GM12873 (cell line): ENCODE results near the gene ATP6AP1.

Experiments used
- CTCF ChIP-seq: IDR thresholded peaks from 2 replicates; pipeline ENCODE4 v1.5.1; 2012; ENCODE audit warnings: low read depth, mild to moderate bottlenecking, moderate library complexity, low read length, control low read depth; ENCODE audit not compliant: insufficient read depth; ENCODE audit errors: missing control alignments

ATP6AP1 gene

GRCh38 chrX:154399527-154400368 lies 28.7 kb upstream of the ATP6AP1 start:
- TF ChIP-seq CTCF: no peak

GRCh38 chrX:154401045-154401799 lies 27.3 kb upstream of the ATP6AP1 start:
- no peak for TF ChIP-seq CTCF

GRCh38 chrX:154401918-154402621 lies 26.4 kb upstream of the ATP6AP1 start:
- TF ChIP-seq CTCF: no peak

- no peak for TF ChIP-seq CTCF
Observed at GRCh38 chrX:154402622-154403127, 25.8 kb upstream of the ATP6AP1 start.

GRCh38 chrX:154403192-154403591 lies 25.3 kb upstream of the ATP6AP1 start:
- TF ChIP-seq CTCF: no peak

GRCh38 chrX:154403858-154404257 lies 24.6 kb upstream of the ATP6AP1 start:
- TF ChIP-seq CTCF: no peak
